Measurements from ENCODE around the gene TSPAN3.

Gene TSPAN3

DNA sequence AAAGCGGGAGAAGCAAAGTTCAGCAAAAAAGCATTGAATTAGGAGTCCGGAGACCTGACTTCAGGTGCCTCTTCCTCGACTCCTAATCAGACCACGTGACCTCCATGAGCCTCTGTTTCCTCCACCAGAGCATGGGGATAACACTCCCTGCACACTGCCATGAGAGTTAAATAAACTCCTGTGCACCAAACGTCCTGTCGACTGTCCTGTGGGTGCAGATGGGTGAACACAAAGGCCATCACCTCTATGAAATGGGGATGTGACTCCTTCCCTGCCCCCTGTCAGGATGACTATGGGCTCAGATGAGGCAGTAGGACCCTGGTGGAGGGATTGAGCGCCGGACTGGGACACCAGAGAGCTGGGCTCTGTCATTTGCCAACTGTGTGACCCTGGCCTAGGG lies 13.5 kb upstream of the TSPAN3 start:
- Histone ChIP-seq H3K36me3 (ENCODE audit: insufficient read depth, insufficient read length, low read length) (no peaks in the 10 kb centered on the region), H3K27me3 (ENCODE audit: insufficient read depth, insufficient read length) (no peaks in the 10 kb centered on the region), H3K4me1 (ENCODE audit: insufficient read depth, insufficient read length) (no peaks in the 10 kb centered on the region), H3K4me3 (ENCODE audit: insufficient read length, low read depth) (no peak overlapping the region), H3K9ac (ENCODE audit: insufficient read length, low read depth) (no peak overlapping the region), H3K9me3 (ENCODE audit: insufficient read depth, low read length) (no peaks in the 10 kb centered on the region; the same call in 1 of the 2 replicates)
- no peak for DNase-seq (ENCODE audit: low read depth, low spot score)
- no peak for TF ChIP-seq SUZ12 (IDR thresholded peaks at IDR 0.05; ENCODE audit: extremely low read depth, insufficient read depth, insufficient read length)
- no peak for TF ChIP-seq YY1 (IDR thresholded peaks at IDR 0.05; ENCODE audit: insufficient read depth, insufficient read length)
- no peak for TF ChIP-seq ZNF274 (IDR thresholded peaks at IDR 0.05; ENCODE audit: low read depth, low read length)

DNA sequence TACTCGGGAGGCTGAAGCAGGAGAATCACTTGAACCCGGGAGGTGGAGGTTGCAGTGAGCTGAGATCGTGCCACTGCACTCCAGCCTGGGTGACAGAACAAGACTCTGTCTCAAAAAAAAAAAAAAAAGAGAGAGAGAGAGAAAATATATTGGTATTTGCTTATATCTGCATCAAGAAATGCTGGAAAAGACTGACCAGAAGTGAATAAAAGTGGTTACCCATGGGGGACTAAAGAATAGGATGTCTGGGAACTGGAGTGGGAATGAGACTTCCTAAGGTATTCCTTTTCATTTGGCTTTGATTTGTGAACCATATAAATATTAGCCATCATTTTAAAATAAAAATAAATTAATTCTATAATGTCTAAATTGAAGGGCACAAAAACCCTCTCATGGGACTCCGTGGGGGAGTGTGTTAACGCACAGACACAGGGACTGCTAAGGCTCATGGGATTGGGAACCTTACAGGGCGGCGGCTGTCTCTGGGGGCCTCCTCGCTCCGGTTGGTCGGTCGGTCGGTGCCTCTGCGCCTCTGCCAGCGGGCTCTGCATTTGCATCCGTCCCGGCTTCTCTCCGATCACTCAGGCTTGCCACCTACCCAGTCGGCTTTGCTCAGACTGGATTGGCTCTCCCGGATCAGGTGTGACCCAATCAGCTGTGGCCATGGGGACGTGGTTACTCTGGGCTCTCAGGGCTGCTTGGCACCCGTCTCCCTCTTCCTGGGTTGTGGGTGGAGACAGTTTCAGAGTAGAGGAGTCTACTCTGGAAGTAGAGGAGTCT lies 12.7 kb upstream of the TSPAN3 start:
- Histone ChIP-seq H3K4me1 (ENCODE audit: insufficient read depth, insufficient read length) (no peaks in the 10 kb centered on the region), H3K9ac (ENCODE audit: insufficient read length, low read depth) (no peak overlapping the region), H3K36me3 (ENCODE audit: insufficient read depth, insufficient read length, low read length) (no peaks in the 10 kb centered on the region), H3K9me3 (ENCODE audit: insufficient read depth, low read length) (no peaks in the 10 kb centered on the region; the same call in 1 of the 2 replicates), H3K4me3 (ENCODE audit: insufficient read length, low read depth) (no peak overlapping the region), H3K27me3 (ENCODE audit: insufficient read depth, insufficient read length) (no peaks in the 10 kb centered on the region)
- no peak for DNase-seq (ENCODE audit: low read depth, low spot score)
- TF ChIP-seq SUZ12 (IDR thresholded peaks at IDR 0.05; ENCODE audit: extremely low read depth, insufficient read depth, insufficient read length) (no peak), YY1 (IDR thresholded peaks at IDR 0.05; ENCODE audit: insufficient read depth, insufficient read length) (no peak), ZNF274 (IDR thresholded peaks at IDR 0.05; ENCODE audit: low read depth, low read length) (no peak)

DNA sequence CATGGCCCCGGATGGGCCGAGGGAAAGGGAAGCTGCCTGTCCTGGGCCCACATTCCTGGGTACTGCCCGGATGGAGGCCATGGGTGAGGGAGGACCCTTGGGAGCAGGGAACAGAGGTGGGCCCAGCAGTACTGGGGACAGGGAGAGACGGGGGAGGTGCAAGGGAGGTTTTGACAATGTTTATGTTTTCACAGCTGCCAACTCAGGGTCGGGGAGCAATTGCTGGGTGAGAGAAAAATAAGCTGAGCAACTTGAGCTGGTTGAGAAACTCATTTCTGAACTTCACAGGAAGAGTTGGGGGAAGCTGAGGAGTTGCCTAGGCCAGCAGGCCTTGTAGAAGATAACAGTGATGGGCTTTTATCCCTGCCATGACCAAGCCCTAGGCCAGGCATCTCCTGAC lies 11.1 kb upstream of the TSPAN3 start:
- Histone ChIP-seq H3K9ac (ENCODE audit: insufficient read length, low read depth) (no peak overlapping the region), H3K9me3 (ENCODE audit: insufficient read depth, low read length) (no peaks in the 10 kb centered on the region; the same call in 1 of the 2 replicates), H3K4me1 (ENCODE audit: insufficient read depth, insufficient read length) (no peaks in the 10 kb centered on the region), H3K27me3 (ENCODE audit: insufficient read depth, insufficient read length) (no peaks in the 10 kb centered on the region), H3K4me3 (ENCODE audit: insufficient read length, low read depth) (no peak overlapping the region), H3K36me3 (ENCODE audit: insufficient read depth, insufficient read length, low read length) (no peaks in the 10 kb centered on the region)
- TF ChIP-seq SUZ12 (IDR thresholded peaks at IDR 0.05; ENCODE audit: extremely low read depth, insufficient read depth, insufficient read length), result no peak
- TF ChIP-seq ZNF274 (IDR thresholded peaks at IDR 0.05; ENCODE audit: low read depth, low read length), result no peak
- TF ChIP-seq YY1 (IDR thresholded peaks at IDR 0.05; ENCODE audit: insufficient read depth, insufficient read length), result no peak
- no peak for DNase-seq (ENCODE audit: low read depth, low spot score)

DNA sequence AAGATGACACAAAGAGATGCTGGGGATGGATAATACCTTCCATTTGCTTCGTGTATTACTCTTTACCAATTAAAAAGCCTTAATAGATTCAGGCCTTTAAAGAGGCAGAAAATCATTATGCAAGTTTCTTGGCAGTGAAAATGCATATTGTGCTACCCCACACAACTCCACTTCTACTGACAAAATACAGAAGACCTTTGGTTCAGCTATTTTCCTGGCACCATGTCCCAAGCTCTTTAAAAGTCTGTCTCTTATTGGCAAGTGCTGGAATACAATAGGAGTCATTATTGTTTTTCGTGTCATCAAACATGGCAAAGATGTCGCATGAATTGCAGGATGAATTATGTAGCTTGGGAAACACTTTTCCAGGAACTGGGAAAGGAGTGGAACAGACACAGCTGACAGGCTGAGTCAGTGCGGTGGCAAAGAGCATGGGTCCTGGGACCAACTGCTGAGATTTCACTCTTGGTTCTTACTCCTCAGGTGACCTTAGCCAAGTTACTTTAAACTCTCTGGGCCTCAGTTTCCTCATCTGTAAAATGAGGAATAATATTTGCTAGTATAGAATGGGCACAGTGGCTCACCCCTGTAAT lies 5.5 kb upstream of the TSPAN3 start:
- Histone ChIP-seq H3K9ac (ENCODE audit: insufficient read length, low read depth) (no peak overlapping the region), H3K27me3 (ENCODE audit: insufficient read depth, insufficient read length) (no peaks in the 10 kb centered on the region), H3K36me3 (ENCODE audit: insufficient read depth, insufficient read length, low read length) (no peaks in the 10 kb centered on the region), H3K4me1 (ENCODE audit: insufficient read depth, insufficient read length) (no peaks in the 10 kb centered on the region), H3K4me3 (ENCODE audit: insufficient read length, low read depth) (no peak overlapping the region), H3K9me3 (ENCODE audit: insufficient read depth, low read length) (no peaks in the 10 kb centered on the region; the same call in 1 of the 2 replicates)
- no peak for DNase-seq (ENCODE audit: low read depth, low spot score)
- TF ChIP-seq ZNF274 (IDR thresholded peaks at IDR 0.05; ENCODE audit: low read depth, low read length), result no peak
- no peak for TF ChIP-seq YY1 (IDR thresholded peaks at IDR 0.05; ENCODE audit: insufficient read depth, insufficient read length)
- TF ChIP-seq SUZ12 (IDR thresholded peaks at IDR 0.05; ENCODE audit: extremely low read depth, insufficient read depth, insufficient read length), result no peak

DNA sequence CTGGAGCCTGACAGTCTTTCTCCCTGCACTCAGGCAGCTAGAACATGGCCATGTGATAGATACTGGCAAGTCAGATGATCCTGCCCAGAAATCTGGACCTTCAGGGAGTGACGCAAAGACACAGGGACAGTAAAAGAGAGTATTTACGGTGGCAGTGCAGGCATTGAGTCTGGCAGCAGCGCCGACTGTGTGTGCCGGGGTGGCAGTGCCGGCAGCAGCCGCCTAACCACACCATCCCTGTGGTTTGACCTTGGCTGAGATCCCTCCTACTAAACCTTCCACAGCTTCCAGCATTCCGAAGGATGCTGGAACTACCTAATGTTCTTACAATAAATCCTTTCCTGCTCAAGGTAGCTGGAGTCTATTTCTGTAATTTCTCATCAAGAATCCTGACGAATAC lies 4.6 kb upstream of the TSPAN3 start:
- Histone ChIP-seq H3K9ac (ENCODE audit: insufficient read length, low read depth) (no peak overlapping the region), H3K36me3 (ENCODE audit: insufficient read depth, insufficient read length, low read length) (no peaks in the 10 kb centered on the region), H3K4me3 (ENCODE audit: insufficient read length, low read depth) (no peak overlapping the region), H3K4me1 (ENCODE audit: insufficient read depth, insufficient read length) (no peaks in the 10 kb centered on the region), H3K27me3 (ENCODE audit: insufficient read depth, insufficient read length) (no peaks in the 10 kb centered on the region), H3K9me3 (ENCODE audit: insufficient read depth, low read length) (no peaks in the 10 kb centered on the region; the same call in 1 of the 2 replicates)
- TF ChIP-seq ZNF274 (IDR thresholded peaks at IDR 0.05; ENCODE audit: low read depth, low read length), result no peak
- TF ChIP-seq YY1 (IDR thresholded peaks at IDR 0.05; ENCODE audit: insufficient read depth, insufficient read length), result no peak
- no peak for TF ChIP-seq SUZ12 (IDR thresholded peaks at IDR 0.05; ENCODE audit: extremely low read depth, insufficient read depth, insufficient read length)
- no peak for DNase-seq (ENCODE audit: low read depth, low spot score)

- Histone ChIP-seq H3K9me3 (ENCODE audit: insufficient read depth, low read length) (no peaks in the 10 kb centered on the region), H3K36me3 (ENCODE audit: insufficient read depth, insufficient read length, low read length) (peaks cover 5% of the 10 kb centered on the region), H3K27me3 (ENCODE audit: insufficient read depth, insufficient read length) (peaks cover 2% of the 10 kb centered on the region), H3K4me1 (ENCODE audit: insufficient read depth, insufficient read length) (no peaks in the 10 kb centered on the region), H3K9ac (ENCODE audit: insufficient read length, low read depth) (no peak overlapping the region), H3K4me3 (ENCODE audit: insufficient read length, low read depth) (no peak overlapping the region)
- TF ChIP-seq YY1 (IDR thresholded peaks at IDR 0.05; ENCODE audit: insufficient read depth, insufficient read length) (no peak), ZNF274 (IDR thresholded peaks at IDR 0.05; ENCODE audit: low read depth, low read length) (no peak), SUZ12 (IDR thresholded peaks at IDR 0.05; ENCODE audit: extremely low read depth, insufficient read depth, insufficient read length) (no peak)
- DNase-seq (ENCODE audit: low read depth, low spot score), result no peak
These were observed 3.4 kb upstream of the TSPAN3 start for GRCh38 chr15:77074350-77074749.

Data from NT2/D1 (cell line).